Osteocyte (in vitro differentiated cells): Measurements from ENCODE around the gene ACOXL. TPM values are rescaled to one million over a fixed set of nuclear protein-coding genes. Genes with fewer than 3 reads are reported as not detected.

Source experiments
- DNase-seq: peaks from one replicate; pipeline ENCODE4 v3.0.0; 2021; ENCODE audit warnings: mixed read lengths; ENCODE audit not compliant: unreplicated experiment; ENCODE audit errors: extremely low spot score
- H3K27ac Mint-ChIP-seq: one replicate; pipeline ENCODE4 v1.8.0; 2021; ENCODE audit warnings: mild to moderate bottlenecking, mixed read lengths; ENCODE audit not compliant: unreplicated experiment
- H3K27me3 Mint-ChIP-seq: one replicate; pipeline ENCODE4 v1.8.0; 2021; ENCODE audit warnings: mixed read lengths; ENCODE audit not compliant: unreplicated experiment
- H3K36me3 Mint-ChIP-seq: one replicate; pipeline ENCODE4 v1.8.0; 2021; ENCODE audit warnings: mixed read lengths; ENCODE audit not compliant: unreplicated experiment
- H3K4me1 Mint-ChIP-seq: one replicate; pipeline ENCODE4 v1.8.0; 2021; ENCODE audit warnings: mixed read lengths; ENCODE audit not compliant: unreplicated experiment
- H3K4me3 Mint-ChIP-seq: one replicate; pipeline ENCODE4 v1.8.0; 2021; ENCODE audit warnings: mild to moderate bottlenecking, moderate library complexity, mixed read lengths; ENCODE audit not compliant: unreplicated experiment
- H3K9me3 Mint-ChIP-seq: one replicate; pipeline ENCODE4 v1.8.0; 2021; ENCODE audit warnings: mixed read lengths; ENCODE audit not compliant: unreplicated experiment
- total RNA-seq: library from RNA; stranded (reverse); gene quantifications from 2 replicates; pipeline ENCODE4 v1.2.1, GENCODE V29; 2021
- TF ChIP-seq, protein P1 (sequence below): fragments of 200-600 bp; sonication (generic); IDR thresholded peaks from 2 replicates; pipeline ENCODE4 v1.5.0; 2021; ENCODE audit warnings: antibody characterized with exemption, mild to moderate bottlenecking, moderate library complexity

The ACOXL gene
- total RNA-seq, 1 donor from 2014 or later = not detected

GRCh38 chr2:111119822-111120252 is 387.5 kb downstream of the ACOXL start:
- H3K36me3 Mint-ChIP-seq = peaks cover 16% of the 10 kb centered on the region
- TF ChIP-seq, protein P1, sequence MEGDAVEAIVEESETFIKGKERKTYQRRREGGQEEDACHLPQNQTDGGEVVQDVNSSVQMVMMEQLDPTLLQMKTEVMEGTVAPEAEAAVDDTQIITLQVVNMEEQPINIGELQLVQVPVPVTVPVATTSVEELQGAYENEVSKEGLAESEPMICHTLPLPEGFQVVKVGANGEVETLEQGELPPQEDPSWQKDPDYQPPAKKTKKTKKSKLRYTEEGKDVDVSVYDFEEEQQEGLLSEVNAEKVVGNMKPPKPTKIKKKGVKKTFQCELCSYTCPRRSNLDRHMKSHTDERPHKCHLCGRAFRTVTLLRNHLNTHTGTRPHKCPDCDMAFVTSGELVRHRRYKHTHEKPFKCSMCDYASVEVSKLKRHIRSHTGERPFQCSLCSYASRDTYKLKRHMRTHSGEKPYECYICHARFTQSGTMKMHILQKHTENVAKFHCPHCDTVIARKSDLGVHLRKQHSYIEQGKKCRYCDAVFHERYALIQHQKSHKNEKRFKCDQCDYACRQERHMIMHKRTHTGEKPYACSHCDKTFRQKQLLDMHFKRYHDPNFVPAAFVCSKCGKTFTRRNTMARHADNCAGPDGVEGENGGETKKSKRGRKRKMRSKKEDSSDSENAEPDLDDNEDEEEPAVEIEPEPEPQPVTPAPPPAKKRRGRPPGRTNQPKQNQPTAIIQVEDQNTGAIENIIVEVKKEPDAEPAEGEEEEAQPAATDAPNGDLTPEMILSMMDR = no peak
- peak overlapping the region; percentile 50 for H3K27ac Mint-ChIP-seq
- H3K4me1 Mint-ChIP-seq = peaks cover 45% of the 10 kb centered on the region
- peaks cover 19% of the 10 kb centered on the region for H3K27me3 Mint-ChIP-seq
- no peaks in the 10 kb centered on the region for H3K9me3 Mint-ChIP-seq
- DNase-seq = no peak
- H3K4me3 Mint-ChIP-seq = peak overlapping the region; percentile 76

GRCh38 chr2:111120253-111121027 is 388.1 kb downstream of the ACOXL start, which contains the start of gene BCL2L11:
BCL2L11 (plus strand) TSS chr2:111120914; CDS start chr2:111123746, 2,832 bp downstream.
- Mint-ChIP-seq H3K36me3 (peaks cover 20% of the 10 kb centered on the region), H3K9me3 (no peaks in the 10 kb centered on the region), H3K27me3 (peaks cover 15% of the 10 kb centered on the region), H3K4me1 (peaks cover 45% of the 10 kb centered on the region), H3K27ac (peak within 1 kb of the TSS; percentile 84), H3K4me3 (peak within 1 kb of the TSS; percentile 92)
- DNase-seq = peak; percentile 97
- TF ChIP-seq, protein P1 = peak; percentile 37

DNA sequence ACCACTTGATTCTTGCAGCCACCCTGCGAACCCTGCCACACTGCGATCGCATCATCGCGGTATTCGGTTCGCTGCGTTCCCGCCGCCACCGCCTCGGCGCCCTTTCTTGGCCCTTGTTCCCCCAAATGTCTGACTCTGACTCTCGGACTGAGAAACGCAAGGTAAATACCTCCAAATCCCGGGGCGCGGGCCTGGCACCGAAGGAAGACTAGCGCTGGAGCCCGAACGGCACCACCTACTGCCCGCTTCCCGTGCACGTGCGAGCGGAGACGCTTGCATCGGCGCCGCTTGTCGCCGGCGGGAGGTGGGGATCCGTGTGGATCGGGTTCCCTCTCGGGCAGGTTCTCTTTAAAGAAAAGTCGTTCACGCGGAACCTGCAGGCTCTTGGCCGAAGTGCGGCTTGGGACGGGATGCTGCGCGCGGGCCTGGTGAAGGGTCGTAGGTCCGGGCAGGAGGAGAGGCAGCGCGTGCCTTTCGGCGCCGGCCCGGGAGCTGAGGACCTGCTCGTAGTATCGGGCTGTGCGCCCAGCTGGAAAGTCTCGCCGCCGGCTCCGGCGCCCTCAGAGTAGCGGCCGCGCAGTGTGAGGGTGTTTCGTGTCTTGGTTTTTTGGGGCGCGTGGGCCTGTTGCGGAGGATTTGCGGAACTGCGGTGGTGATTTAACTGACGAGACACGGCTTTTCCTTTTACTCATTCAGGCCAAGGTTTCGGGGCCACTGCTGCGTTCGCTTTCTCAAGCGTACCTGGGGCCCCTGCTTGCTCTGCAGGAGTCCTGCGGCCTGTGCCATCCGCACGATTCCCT is 388.9 kb downstream of the ACOXL start:
- peaks cover 28% of the 10 kb centered on the region for H3K36me3 Mint-ChIP-seq
- TF ChIP-seq, protein P1 = no peak
- DNase-seq = peak; percentile 87
- peaks cover 8% of the 10 kb centered on the region for H3K27me3 Mint-ChIP-seq
- H3K4me3 Mint-ChIP-seq = peak overlapping the region; percentile 92
- peaks cover 50% of the 10 kb centered on the region for H3K4me1 Mint-ChIP-seq
- H3K9me3 Mint-ChIP-seq = no peaks in the 10 kb centered on the region
- peak overlapping the region; percentile 84 for H3K27ac Mint-ChIP-seq

GRCh38 chr2:111121828-111122630 is 389.7 kb downstream of the ACOXL start:
- Mint-ChIP-seq H3K27me3 (peaks cover under 1% of the 10 kb centered on the region), H3K4me1 (peaks cover 55% of the 10 kb centered on the region), H3K36me3 (peaks cover 36% of the 10 kb centered on the region), H3K27ac (peak overlapping the region; percentile 84), H3K4me3 (peak overlapping the region; percentile 92), H3K9me3 (no peaks in the 10 kb centered on the region)
- peak; percentile 95 for DNase-seq
- TF ChIP-seq, protein P1 = no peak
